VCaP (cell line): ENCODE results near the gene RHOH.
A peak's percentile ranks its signal among the peaks of the same experiment; 100 is the strongest.

Source experiments
- H3K27ac ChIP-seq: fragments of 450-650 bp; 2 replicates; pipeline ENCODE4 v1.5.1; 2017
- TF ChIP-seq, protein P1 (sequence below): fragments of 450-650 bp; conservative IDR thresholded peaks from 2 replicates; pipeline ENCODE4 v1.5.1; 2017; ENCODE audit warnings: mild to moderate bottlenecking, moderate library complexity

RHOH gene

DNA sequence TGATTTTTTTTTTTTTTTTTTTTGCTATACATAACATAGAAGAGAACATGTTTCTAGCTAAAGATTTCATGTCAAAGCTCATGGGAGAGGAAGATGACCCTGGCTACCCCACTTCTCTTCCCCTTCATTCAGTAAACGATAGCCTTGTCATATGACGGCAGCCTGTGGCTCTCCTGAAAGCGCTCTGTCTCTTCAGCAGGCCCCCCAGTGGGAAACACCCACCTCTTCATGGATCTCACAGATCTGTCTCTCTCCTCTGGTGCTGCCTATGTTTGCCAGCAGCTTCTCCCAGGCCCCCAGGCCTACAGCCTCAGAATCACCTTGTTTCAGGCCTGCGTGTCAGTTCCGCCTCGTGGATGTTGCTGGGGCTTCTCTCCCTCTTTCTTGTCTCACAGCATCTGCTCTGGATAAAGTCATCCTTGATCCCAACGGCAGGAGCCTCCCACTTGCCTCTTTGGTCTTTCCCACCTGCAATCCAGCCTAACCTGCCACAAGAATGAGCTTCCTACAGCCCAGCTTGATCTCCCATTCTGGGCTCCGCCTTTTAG, 34.6 kb downstream of the RHOH start:
- H3K27ac ChIP-seq, result no peak overlapping the region
- TF ChIP-seq, protein P1, sequence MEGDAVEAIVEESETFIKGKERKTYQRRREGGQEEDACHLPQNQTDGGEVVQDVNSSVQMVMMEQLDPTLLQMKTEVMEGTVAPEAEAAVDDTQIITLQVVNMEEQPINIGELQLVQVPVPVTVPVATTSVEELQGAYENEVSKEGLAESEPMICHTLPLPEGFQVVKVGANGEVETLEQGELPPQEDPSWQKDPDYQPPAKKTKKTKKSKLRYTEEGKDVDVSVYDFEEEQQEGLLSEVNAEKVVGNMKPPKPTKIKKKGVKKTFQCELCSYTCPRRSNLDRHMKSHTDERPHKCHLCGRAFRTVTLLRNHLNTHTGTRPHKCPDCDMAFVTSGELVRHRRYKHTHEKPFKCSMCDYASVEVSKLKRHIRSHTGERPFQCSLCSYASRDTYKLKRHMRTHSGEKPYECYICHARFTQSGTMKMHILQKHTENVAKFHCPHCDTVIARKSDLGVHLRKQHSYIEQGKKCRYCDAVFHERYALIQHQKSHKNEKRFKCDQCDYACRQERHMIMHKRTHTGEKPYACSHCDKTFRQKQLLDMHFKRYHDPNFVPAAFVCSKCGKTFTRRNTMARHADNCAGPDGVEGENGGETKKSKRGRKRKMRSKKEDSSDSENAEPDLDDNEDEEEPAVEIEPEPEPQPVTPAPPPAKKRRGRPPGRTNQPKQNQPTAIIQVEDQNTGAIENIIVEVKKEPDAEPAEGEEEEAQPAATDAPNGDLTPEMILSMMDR, result no peak

DNA sequence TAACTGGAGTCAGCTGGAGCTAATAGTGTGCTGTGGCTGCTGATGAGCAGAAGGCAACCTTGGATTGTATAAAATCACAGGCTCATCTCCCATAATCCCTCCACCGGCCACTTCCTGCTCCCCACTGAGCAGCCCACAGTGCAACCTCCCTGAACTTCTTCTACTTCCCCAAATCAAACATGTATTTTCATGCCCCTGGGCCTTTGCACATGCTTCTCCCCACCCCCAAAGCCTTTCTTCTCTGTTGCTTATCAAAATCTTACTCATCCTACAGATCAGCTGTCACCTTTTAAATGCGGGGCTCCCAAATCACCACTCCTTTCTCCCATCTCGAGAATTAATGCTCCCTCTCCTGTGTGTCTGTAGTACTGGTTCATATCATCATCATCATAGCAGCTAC, 35.8 kb downstream of the RHOH start:
- no peak overlapping the region for H3K27ac ChIP-seq
- TF ChIP-seq, protein P1, result no peak

DNA sequence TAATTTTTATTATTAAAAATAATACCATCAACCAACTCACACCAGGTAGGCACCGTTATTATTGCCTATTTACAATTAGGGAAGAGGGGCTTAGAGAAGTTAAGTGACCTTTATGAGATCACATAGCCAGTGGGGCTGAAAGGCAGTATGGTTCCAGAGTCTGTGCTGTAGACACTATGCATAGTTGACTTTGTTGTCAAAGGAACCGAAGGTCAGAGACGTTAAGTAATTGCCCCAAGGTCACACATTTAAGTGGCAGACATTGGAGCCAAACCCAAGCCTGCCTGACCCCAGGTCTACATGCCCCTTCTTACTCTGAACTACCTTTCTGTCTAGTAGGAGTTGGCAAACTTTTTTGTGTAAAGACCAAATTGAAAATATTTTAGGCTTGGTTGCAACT, 36.4 kb downstream of the RHOH start:
- H3K27ac ChIP-seq, result no peak overlapping the region
- TF ChIP-seq, protein P1, result no peak

DNA sequence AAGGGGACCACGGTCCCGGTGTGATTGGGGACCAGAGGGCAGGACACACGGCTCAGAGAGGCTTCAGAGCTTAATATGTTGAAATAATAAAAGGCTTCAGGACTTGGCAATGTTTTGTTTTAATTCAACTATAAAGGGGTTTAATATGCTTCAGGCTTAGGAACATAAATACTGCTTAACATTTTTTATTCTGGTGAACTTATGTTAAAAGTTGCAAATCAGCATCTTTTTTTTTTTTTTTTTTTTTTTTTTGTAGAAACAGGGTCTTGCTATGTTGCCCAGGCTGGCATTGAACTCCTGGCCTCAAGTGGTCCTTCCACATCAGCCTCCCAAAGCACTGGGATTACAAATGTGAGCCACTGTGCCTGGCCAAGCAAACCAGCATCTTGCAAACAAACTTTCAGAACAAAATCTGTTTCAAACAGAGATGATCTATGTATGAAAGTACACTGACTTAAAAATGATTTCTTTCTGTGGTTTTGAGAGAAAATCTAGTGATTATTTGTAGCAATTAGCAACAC, 37.7 kb downstream of the RHOH start:
- TF ChIP-seq, protein P1, result no peak
- no peak overlapping the region for H3K27ac ChIP-seq

DNA sequence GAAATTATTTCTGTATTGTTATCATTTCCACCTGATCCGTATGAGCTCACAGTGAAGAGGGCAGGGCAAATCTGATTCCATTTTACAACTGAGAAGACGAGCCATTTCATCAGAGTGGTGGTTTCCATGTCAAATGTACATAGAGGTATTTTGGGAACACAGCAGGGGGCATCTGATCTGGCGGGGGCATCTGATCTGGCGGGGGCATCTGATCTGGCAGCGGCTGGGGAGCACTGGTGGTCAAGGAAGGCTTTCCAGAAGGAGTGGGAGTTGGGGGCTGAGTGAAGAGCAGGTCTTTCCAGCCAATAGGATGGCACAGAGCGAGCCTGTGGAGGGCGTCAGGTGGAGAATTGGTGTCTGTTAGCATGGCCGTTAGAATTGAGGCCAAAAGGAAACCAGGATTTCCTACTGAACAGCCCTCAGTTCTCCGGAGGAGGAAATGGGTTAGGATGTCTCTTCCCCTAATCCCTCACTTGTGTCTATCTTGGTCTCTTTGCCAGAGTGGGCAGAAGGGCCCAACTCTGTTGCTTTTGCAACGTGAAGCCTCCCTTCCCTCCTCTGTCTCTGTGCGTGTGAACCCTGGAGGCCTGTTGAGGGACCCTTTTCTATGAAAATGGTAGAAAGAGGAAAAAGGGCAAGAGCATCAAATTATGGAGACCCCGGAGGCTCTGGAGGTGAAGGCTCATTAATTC, 41.3 kb downstream of the RHOH start:
- no peak overlapping the region for H3K27ac ChIP-seq
- TF ChIP-seq, protein P1, result no peak

DNA sequence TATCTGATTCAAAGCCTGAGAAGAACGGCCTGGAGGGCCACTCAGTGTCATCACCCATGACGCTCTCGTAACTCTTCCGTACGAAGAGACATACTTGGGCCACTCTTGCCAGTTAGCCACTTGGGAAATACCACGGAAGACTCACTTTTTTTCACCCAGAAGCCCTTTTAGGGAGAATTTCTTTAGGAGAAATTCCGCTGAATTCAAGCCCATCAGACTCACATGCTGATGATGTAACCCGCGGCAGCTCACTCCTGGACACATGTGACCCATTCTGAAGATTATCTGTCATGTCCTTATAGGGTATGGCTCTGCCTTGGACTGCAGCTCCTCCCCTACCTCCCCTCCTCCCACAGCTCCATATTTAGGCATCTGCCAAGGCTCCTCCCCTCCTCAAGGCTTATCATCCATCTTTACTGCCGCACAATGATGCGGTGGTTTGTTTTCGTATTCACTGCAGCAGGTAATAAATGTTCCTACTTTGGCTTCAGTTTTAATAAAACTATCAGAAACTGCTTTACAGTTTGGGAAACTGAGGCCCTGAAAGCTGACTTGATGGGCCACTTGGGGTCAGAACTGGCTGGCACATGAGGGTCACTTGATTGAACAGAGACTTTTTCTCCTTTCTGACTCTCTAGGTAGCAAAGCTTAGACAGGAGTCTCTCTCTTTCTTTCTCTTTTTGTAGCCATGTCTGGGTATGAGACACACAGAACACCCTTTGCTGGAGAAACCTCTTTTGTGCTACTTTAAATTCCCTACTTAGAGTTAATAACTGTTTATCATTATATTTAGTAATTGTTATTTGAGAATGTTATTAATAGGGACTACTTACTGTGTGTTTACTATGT, 42.1 kb downstream of the RHOH start:
- TF ChIP-seq, protein P1, result no peak
- H3K27ac ChIP-seq, result peak overlapping the region; percentile 24; the same call in 1 of the 2 replicates

DNA sequence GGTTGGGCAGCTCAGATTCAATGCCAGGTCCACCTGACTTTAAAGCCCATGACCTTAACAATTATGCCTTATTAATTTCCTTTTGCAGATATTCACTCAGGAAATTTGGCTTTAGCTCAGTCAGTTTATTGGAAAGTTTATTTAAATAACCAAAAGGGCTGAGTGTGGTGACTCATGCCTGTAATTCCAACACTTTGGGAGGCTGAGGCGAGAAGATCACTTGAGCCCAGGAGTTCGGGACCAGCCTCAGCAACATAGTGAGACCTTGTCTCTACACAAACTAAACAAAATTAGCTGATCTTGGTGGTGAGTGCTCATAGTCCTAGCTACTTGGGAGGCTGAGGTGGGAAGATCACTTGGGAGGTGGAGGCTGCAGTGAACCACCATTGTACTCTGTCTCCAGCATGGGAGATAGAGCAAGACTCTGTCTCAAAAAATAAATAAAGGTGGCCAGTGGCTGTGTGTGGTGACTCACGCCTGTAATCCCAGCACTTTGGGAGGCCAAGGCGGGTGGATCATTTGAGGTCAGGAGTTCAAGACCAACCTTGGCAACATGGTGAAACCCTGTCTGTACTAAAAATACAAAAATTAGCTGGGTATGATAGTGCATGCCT, 43.3 kb downstream of the RHOH start:
- H3K27ac ChIP-seq, result peak overlapping the region; percentile 24; the same call in 1 of the 2 replicates

More for the DNA sequence above, 43.3 kb downstream of the RHOH start:
- TF ChIP-seq, protein P1, result no peak
